ENCODE data around the gene EMD.
"Not testable (repeated sequence)": the region's sequence is repeated elsewhere in the genome, so short reads cannot be mapped to it uniquely, and the experiment has no call there.

EMD gene

DNA sequence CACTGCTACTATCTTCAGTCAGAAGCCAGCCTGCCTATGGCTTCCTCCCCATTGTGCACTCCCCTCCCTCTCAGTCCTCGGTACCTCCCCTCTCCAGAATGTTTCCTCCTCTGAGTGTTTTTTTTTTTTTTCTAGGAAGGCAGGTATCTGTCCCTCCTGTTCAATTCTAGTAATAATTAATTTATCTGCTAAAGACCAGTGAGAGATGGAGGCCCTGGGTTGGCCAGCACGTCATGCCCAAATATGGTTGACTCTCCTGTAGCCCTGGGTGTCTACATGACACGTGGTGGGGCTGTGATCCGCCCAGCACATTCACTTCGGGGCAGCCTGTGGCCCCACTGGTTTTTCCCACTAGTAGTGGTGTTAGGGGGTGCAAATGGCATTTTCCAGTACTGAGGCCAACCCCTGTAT is 6.5 kb upstream of the EMD start:
- no peak for DNase-seq

GRCh38 chrX:154373340-154374306 is 5.5 kb upstream of the EMD start:
- no peak for DNase-seq

- no peak for DNase-seq
These were observed 4.6 kb upstream of the EMD start, which contains the start of gene FLNA for GRCh38 chrX:154374313-154375155. Gene FLNA (minus strand): TSS chrX:154374634. CDS start chrX:154371245, 3,389 bp downstream.

GRCh38 chrX:154375156-154375504 is 4.0 kb upstream of the EMD start:
- no peak for DNase-seq

GRCh38 chrX:154376774-154377173 is 2.3 kb upstream of the EMD start:
- no peak for DNase-seq

DNA sequence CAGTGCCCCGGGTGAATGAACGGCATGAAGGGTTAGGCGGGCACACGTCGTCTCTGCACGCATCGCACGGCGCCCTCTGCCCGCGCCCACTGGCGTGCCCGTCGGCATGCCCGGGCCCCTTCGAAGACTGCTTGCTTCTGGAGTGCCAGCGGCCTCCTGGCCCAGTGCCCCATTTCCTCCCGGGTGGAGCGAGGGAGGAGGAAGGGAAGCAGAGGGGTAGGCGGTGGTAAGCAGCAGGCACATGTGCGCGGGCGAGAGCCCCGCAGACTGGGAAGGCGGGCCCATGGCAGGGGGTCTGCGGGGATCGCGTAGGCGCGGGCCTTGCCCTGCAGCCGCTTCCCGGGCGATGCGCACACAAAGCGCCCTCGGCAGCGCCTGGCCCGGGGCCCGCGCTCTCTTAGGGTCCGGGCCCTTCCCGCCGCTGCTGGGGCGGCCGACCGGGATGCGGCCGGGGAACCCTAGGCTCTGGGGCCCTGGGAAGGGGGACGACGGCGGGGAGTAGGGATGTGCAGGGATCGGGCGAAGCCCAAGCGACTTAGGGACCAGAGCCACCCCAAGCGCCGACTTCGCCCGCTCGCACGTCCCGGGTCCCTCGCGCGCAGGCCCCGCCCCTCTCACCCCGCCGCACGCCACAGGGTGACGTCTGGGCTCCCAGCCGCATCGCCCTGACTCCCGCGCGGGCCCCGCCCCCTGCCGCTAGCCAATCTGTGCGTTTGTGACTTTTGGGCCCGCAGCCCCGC is 866 bp upstream of the EMD start:
- no peak for DNase-seq

GRCh38 chrX:154379569-154379951 is 465 bp downstream of the EMD start:
- no peak for DNase-seq

- no peak for DNase-seq
These were observed 1.1 kb downstream of the EMD start for GRCh38 chrX:154380153-154380552.

DNA sequence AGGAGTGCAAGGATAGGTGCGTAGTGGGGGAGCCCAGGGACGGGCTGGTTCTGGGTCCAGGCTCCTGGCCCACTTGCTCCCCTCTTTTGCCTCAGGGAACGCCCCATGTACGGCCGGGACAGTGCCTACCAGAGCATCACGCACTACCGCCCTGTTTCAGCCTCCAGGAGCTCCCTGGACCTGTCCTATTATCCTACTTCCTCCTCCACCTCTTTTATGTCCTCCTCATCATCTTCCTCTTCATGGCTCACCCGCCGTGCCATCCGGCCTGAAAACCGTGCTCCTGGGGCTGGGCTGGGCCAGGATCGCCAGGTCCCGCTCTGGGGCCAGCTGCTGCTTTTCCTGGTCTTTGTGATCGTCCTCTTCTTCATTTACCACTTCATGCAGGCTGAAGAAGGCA is 1.7 kb downstream of the EMD start:
- no peak for DNase-seq

- no peak for DNase-seq
These were observed 2.2 kb downstream of the EMD start for GRCh38 chrX:154381271-154381670.

DNA sequence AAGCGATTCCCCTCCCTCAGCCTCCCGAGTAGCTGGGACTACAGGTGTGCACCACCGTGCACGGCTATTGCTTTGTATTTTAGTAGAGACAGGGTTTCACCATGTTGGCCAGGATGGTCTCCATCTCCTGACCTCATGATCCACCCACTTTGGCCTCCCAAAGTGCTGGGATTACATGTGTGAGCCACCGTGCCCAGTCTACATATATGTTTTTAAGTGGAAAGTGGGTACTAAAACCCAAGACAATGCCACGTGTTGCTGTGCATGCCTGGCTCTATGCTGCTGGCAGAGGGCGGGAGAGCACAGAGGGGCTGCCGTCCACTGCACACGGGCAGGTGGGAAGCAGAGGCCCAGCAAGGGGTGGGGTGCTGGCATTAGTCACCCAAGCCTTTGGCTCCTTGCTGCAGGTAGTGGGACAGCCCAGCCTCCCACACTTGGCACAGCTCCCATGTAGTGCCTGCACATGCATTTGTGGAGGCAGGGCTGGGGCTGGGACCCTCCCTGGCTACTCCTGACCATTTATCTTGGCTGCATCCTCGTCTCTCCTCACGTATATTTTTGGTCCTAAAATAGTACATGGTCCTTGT is 3.5 kb downstream of the EMD start:
- DNase-seq, result no peak

DNA sequence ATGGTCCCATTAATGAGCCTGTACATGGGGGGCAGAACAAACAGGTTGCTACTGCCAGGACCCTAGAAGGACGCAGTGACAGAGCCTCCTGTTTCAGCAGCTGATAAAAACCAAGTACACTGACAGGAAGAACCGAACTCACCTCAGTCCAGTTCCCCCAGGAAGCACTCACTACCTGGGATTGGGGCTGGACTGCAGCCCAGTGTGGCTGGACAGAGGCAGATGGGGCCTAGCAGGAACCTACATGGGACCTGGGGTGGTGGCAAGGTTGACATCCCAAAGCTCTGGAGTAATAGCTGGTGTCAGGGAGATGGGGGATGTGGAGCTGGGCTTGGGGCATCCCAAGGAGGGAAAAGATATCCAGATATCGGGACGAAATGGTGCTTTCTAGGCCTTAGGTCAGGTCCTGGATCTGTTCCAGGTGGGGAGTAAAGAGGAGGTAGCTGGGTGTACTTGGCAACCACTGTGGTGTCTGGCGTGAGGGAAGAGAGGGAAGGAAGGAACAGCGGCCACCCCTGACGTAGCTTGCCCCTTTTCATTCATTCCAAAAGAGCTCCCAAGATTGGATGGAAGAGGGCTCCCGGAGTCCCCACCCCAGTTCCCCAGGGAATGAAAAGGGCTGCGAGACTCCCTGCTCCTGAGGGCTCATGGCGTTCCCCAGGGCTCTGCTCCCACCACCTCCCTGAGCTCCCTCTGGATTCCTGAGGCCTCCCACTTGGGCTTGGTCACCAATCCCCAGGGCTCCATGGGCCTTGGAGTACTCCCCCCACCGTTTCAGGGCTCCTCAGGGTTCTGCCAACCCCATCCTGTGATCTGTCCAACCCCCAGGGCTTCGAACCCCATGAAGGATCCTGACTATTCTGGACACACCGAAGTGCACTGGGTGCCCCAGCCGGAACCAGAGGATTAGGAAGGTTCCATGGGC is 4.5 kb downstream of the EMD start:
- no peak for DNase-seq

GRCh38 chrX:154384284-154384892 is 5.3 kb downstream of the EMD start:
- DNase-seq, result no peak

DNA sequence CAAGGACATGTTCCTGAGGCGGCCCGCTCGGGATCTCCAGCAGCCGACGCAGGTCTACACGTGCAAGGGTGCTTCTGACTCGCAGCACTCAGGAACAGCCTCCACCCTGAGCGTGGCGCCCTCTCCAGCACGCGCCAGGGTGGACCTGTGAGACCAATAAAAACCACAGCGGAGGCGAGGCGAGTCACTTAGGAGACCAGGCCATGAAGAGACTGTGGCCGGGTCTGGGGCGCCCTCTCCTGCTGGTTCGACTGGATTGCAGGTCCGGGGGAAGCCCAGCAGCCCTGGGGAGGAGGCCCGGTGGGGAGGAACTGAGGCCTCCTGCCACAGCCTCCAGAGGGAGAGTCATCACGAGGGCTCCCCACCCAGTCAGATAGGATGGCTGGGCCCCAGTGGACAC is 9.0 kb downstream of the EMD start:
- not testable (repeated sequence) for DNase-seq

- not testable (repeated sequence) for DNase-seq
These were observed 9.6 kb downstream of the EMD start for GRCh38 chrX:154388649-154389048.

DNA sequence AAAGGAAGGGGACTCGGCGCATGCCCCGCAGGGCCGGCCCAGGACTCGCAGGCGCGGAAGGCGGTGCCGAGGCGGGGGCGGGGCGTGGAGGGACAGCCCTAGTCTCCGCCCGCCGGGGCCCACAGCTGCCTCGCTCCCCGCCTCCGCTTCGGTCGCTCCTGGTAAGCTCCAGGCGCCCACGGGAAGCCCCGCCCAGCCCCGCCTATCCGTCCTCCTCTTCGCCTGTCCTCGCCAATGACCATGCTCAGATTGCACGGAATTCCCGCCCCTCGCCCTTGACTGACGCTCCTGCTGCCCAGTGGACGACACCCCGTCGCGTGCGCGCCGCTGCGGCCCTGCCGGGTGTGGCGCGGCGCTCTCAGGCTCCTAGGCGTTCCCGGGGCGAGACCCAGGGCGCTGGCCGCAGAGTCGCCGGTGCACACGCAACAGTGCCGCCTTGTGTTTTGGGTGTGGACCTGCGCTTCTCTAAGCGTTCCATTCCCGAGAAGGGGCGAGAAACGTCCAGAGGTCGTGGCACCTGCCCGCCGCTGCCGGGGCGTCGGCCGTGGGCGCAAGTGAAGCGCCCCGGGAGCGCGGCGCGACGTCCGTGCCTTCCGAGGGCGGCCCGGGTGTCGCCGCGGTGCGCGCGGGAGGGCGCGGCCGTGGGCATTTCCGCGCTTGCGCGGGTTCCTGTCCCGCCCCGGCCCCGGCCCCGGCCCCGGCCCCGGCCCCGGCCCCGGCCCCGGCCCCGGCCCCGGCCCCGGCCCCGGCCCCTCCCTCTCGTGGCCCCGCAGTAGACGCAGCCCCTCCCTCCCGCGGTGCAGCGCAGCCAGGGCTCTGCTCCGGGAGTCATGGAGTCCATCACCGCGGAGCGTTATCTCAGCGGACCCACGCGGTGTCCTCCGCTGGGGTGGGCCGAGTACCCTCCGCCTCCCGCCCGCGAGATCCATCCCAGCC is 11.0 kb downstream of the EMD start:
- not testable (repeated sequence) for DNase-seq

- not testable (repeated sequence) for DNase-seq
These were observed 17.3 kb downstream of the EMD start for GRCh38 chrX:154396363-154396762.

GRCh38 chrX:154396973-154397887 is 18.1 kb downstream of the EMD start:
- DNase-seq, result peak; percentile 18

Data from T1000 (cell line).